Measurements from ENCODE around the gene ELF2.

- TF ChIP-seq RAD21 (conservative IDR thresholded peaks at IDR 0.05), result no peak
- TF ChIP-seq CTCF (IDR thresholded peaks at IDR 0.05; ENCODE audit: poor library complexity, severe bottlenecking), result no peak
- no peak for TF ChIP-seq POLR2AphosphoS5 (IDR thresholded peaks at IDR 0.05)
- TF ChIP-seq EP300 (conservative IDR thresholded peaks at IDR 0.05; ENCODE audit: poor library complexity, severe bottlenecking), result no peak
- TF ChIP-seq EZH2 (IDR thresholded peaks at IDR 0.05; ENCODE audit: borderline replicate concordance, insufficient read depth, low read length, poor library complexity, severe bottlenecking), result no peak
- TF ChIP-seq MXI1 (conservative IDR thresholded peaks at IDR 0.05; ENCODE audit: poor library complexity, severe bottlenecking), result no peak
- no peak for TF ChIP-seq REST (IDR thresholded peaks at IDR 0.05; ENCODE audit: borderline replicate concordance)
- no peak for TF ChIP-seq TAF1 (IDR thresholded peaks at IDR 0.05; ENCODE audit: low read depth)
- TF ChIP-seq SMC3 (conservative IDR thresholded peaks at IDR 0.05; ENCODE audit: poor library complexity), result no peak
Measured at GRCh38 chr4:139189417-139189749, 12.4 kb upstream of the ELF2 start.

All from neural cell (in vitro differentiated cells).